HT-29 (cell line): Measurements from ENCODE around the gene CEACAM16. TPM values are rescaled to one million over a fixed set of nuclear protein-coding genes. Genes with fewer than 3 reads are reported as not detected.
"Not testable (repeated sequence)": the region's sequence is repeated elsewhere in the genome, so short reads cannot be mapped to it uniquely, and the experiment has no call there.

Experiments
- DNase-seq: peaks from one replicate; pipeline ENCODE4 v3.0.0-alpha.2; 2015; ENCODE audit warnings: low spot score
- total RNA-seq: library from RNA; depleted of rRNA; stranded (reverse); fragments of >200 nt; shearing (Covaris generic); gene quantifications from 2 replicates; pipeline ENCODE4 v1.2.3, GENCODE V29; 2014; rRNA removed

CEACAM16 gene
- total RNA-seq, result not detected in 2 replicates

- DNase-seq, result no peak
These were observed at the start of gene CEACAM16 for GRCh38 chr19:44698492-44699201. TSS of gene CEACAM16 (plus strand) at chr19:44699151. CDS start at chr19:44701457, 2,306 bp downstream.

- DNase-seq, result peak; percentile 1
These were observed 49.3 kb upstream of the CEACAM16 start for GRCh38 chr19:44649578-44650145.

GRCh38 chr19:44653343-44653742, 45.6 kb upstream of the CEACAM16 start:
- peak; percentile 19 for DNase-seq

GRCh38 chr19:44653977-44654774, 44.8 kb upstream of the CEACAM16 start:
- DNase-seq, result peak; percentile 94

GRCh38 chr19:44657211-44657921, 41.6 kb upstream of the CEACAM16 start:
- DNase-seq, result peak; percentile 80

GRCh38 chr19:44658069-44658733, 40.8 kb upstream of the CEACAM16 start:
- DNase-seq, result no peak

GRCh38 chr19:44660081-44660480, 38.9 kb upstream of the CEACAM16 start:
- DNase-seq, result no peak

- no peak for DNase-seq
These were observed 37.7 kb upstream of the CEACAM16 start for GRCh38 chr19:44661205-44661604.

- DNase-seq, result no peak
These were observed 37.0 kb upstream of the CEACAM16 start for GRCh38 chr19:44661904-44662303.

GRCh38 chr19:44662691-44663385, 36.1 kb upstream of the CEACAM16 start:
- no peak for DNase-seq

GRCh38 chr19:44663996-44664395, 35.0 kb upstream of the CEACAM16 start:
- DNase-seq, result no peak

- no peak for DNase-seq
These were observed 34.0 kb upstream of the CEACAM16 start for GRCh38 chr19:44664976-44665375.

- DNase-seq, result no peak
These were observed 31.9 kb upstream of the CEACAM16 start for GRCh38 chr19:44666852-44667556.

GRCh38 chr19:44668985-44669764, 29.8 kb upstream of the CEACAM16 start:
- no peak for DNase-seq

GRCh38 chr19:44670027-44670426, 28.9 kb upstream of the CEACAM16 start:
- DNase-seq, result not testable (repeated sequence)

GRCh38 chr19:44671400-44671799, 27.6 kb upstream of the CEACAM16 start, which contains the start of gene CEACAM19:
TSS of gene CEACAM19 (plus strand) at chr19:44671482. CDS start at chr19:44671932, 450 bp downstream.
- DNase-seq, result peak; percentile 80

GRCh38 chr19:44672226-44672625, 26.7 kb upstream of the CEACAM16 start:
- DNase-seq, result no peak

- no peak for DNase-seq
These were observed 25.4 kb upstream of the CEACAM16 start for GRCh38 chr19:44673510-44673909.

- no peak for DNase-seq
These were observed 23.4 kb upstream of the CEACAM16 start for GRCh38 chr19:44675521-44675920.
